DOHH2 (cell line): Measurements from ENCODE around the gene FABP7.

ENCODE experiments used
- H3F3A ChIP-seq: fragments of 200-600 bp; sonication (generic), shearing (Covaris generic); 2 replicates; pipeline ENCODE4 v1.6.0; 2016; ENCODE audit warnings: antibody characterized with exemption, mild to moderate bottlenecking; ENCODE audit not compliant: control insufficient read depth, insufficient read depth
- H3K27ac ChIP-seq: fragments of 200-600 bp; sonication (generic); 2 replicates; pipeline ENCODE4 v1.5.1; 2014; ENCODE audit warnings: low read depth, mild to moderate bottlenecking, low read length, moderate library complexity
- H3K27me3 ChIP-seq: fragments of 200-600 bp; sonication (generic); 2 replicates; pipeline ENCODE4 v1.6.1; 2014; ENCODE audit warnings: mild to moderate bottlenecking, low read length, mixed read lengths; ENCODE audit not compliant: control insufficient read depth
- H3K36me3 ChIP-seq: fragments of 200-600 bp; sonication (generic); 2 replicates; pipeline ENCODE4 v1.6.1; 2014; ENCODE audit warnings: mild to moderate bottlenecking, low read length, moderate library complexity, mixed read lengths; ENCODE audit not compliant: control insufficient read depth
- H3K4me1 ChIP-seq: fragments of 200-600 bp; sonication (generic); 2 replicates; pipeline ENCODE4 v1.6.1; 2014; ENCODE audit warnings: mild to moderate bottlenecking, low read length, mixed read lengths; ENCODE audit not compliant: control insufficient read depth
- H3K4me2 ChIP-seq: fragments of 200-600 bp; sonication (generic); 2 replicates; pipeline ENCODE4 v1.6.0; 2014; ENCODE audit warnings: mild to moderate bottlenecking, low read length, moderate library complexity
- H3K4me3 ChIP-seq: fragments of 200-600 bp; sonication (generic); 2 replicates; pipeline ENCODE4 v1.5.1; 2014; ENCODE audit warnings: mild to moderate bottlenecking, low read length, mixed read lengths
- H3K79me2 ChIP-seq: fragments of 200-600 bp; sonication (generic); 2 replicates; pipeline ENCODE4 v1.6.1; 2014; ENCODE audit warnings: mild to moderate bottlenecking, low read length, mixed read lengths; ENCODE audit not compliant: control insufficient read depth
- H3K9me2 ChIP-seq: fragments of 200-600 bp; sonication (generic); replicated peaks from 2 replicates; pipeline ENCODE4 v1.6.1; 2014; ENCODE audit warnings: mild to moderate bottlenecking, low read length, mixed read lengths; ENCODE audit not compliant: control insufficient read depth
- H3K9me3 ChIP-seq: fragments of 200-600 bp; sonication (generic); 2 replicates; pipeline ENCODE4 v1.6.1; 2014; ENCODE audit warnings: antibody characterized with exemption, low read length, mixed read lengths; ENCODE audit not compliant: control insufficient read depth, insufficient read depth
- H4K20me1 ChIP-seq: fragments of 200-600 bp; sonication (generic); 2 replicates; pipeline ENCODE4 v1.6.0; 2014; ENCODE audit warnings: low read depth, mild to moderate bottlenecking, antibody characterized with exemption, low read length, moderate library complexity; ENCODE audit not compliant: control insufficient read depth, insufficient read depth
- EZH2phosphoT487 ChIP-seq: fragments of 200-600 bp; sonication (generic); IDR thresholded peaks from 2 replicates; pipeline ENCODE4 v1.6.1; 2017; ENCODE audit warnings: borderline replicate concordance, mild to moderate bottlenecking, antibody characterized with exemption, low read length, moderate library complexity, mixed read lengths
- TF ChIP-seq, protein P1 (sequence below): fragments of 200-600 bp; sonication (generic); IDR thresholded peaks from one replicate; pipeline ENCODE4 v1.5.1; 2014; ENCODE audit warnings: antibody characterized with exemption, mild to moderate bottlenecking, low read depth, low read length; ENCODE audit not compliant: poor library complexity, severe bottlenecking

FABP7 gene

DNA sequence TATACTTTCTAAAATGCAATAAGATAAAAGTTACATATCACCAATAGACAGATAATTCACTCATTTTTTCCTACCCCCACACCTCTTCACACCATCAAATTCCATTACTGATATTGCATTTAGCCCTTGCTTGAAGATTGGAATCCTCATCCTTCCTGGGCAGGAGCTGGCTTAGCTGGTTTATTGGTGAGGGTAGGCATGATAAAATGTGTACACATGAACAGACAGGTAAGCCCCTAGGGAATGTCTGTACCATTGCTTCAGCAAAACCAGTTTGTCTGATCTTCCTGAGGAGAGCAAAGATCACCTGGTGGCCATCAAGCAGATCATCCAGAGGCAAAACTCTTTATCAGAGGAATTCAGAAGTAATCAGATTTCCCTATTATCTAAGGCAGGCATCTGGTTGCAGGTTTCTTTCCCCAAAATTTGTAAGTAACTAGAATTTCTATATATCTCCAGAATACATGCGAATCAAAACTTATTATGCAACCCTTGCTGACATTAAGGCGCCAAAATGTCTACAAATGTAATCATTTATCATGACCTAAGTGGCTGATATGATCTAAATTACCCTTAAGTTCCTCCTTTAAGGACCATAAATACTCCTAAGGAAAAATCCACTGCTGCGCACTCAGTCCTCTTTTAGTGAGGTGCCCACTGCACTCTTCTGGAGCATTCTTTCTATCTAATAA lies 6.6 kb upstream of the FABP7 start:
- TF ChIP-seq, protein P1, sequence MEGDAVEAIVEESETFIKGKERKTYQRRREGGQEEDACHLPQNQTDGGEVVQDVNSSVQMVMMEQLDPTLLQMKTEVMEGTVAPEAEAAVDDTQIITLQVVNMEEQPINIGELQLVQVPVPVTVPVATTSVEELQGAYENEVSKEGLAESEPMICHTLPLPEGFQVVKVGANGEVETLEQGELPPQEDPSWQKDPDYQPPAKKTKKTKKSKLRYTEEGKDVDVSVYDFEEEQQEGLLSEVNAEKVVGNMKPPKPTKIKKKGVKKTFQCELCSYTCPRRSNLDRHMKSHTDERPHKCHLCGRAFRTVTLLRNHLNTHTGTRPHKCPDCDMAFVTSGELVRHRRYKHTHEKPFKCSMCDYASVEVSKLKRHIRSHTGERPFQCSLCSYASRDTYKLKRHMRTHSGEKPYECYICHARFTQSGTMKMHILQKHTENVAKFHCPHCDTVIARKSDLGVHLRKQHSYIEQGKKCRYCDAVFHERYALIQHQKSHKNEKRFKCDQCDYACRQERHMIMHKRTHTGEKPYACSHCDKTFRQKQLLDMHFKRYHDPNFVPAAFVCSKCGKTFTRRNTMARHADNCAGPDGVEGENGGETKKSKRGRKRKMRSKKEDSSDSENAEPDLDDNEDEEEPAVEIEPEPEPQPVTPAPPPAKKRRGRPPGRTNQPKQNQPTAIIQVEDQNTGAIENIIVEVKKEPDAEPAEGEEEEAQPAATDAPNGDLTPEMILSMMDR, result no peak
- TF ChIP-seq EZH2phosphoT487, result no peak
- no peak overlapping the region for H3K4me2 ChIP-seq
- H3K27ac ChIP-seq, result no peak overlapping the region

DNA sequence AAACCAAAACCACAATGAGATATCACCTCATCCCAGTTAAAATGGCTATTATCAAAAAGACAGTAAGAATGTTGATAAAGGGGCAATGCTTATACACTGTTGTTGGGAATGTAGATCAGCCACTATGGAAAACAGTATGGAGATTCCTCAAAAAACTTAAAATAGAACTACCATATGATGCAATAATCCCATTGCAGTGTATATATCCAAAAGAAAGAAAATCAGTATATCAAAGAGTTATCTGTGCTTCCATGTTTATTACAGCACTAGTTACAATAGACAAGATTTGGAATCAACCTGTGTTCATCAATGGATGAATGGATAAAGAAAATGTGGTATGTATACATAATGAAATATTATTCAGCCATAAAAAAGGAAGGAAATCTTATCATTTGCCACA lies 3.5 kb upstream of the FABP7 start:
- no peak overlapping the region for H3K4me2 ChIP-seq
- no peaks in the 10 kb centered on the region for H3K9me2 ChIP-seq
- TF ChIP-seq, protein P1, result no peak
- no peak for TF ChIP-seq EZH2phosphoT487
- no peaks in the 10 kb centered on the region for H3F3A ChIP-seq
- H3K36me3 ChIP-seq, result no peaks in the 10 kb centered on the region
- H3K27me3 ChIP-seq, result peaks cover 6% of the 10 kb centered on the region
- H4K20me1 ChIP-seq, result no peaks in the 10 kb centered on the region
- H3K4me3 ChIP-seq, result no peak overlapping the region
- H3K27ac ChIP-seq, result no peak overlapping the region
- no peaks in the 10 kb centered on the region for H3K4me1 ChIP-seq
- H3K9me3 ChIP-seq, result no peaks in the 10 kb centered on the region
- no peaks in the 10 kb centered on the region for H3K79me2 ChIP-seq

More for the DNA sequence above, 6.6 kb upstream of the FABP7 start:
- H3K9me2 ChIP-seq, result no peaks in the 10 kb centered on the region
- H3K4me3 ChIP-seq, result no peak overlapping the region
- H3K4me1 ChIP-seq, result no peaks in the 10 kb centered on the region
- no peaks in the 10 kb centered on the region for H4K20me1 ChIP-seq
- no peaks in the 10 kb centered on the region for H3K27me3 ChIP-seq
- H3K9me3 ChIP-seq, result no peaks in the 10 kb centered on the region
- no peaks in the 10 kb centered on the region for H3K36me3 ChIP-seq
- H3F3A ChIP-seq, result no peaks in the 10 kb centered on the region
- H3K79me2 ChIP-seq, result no peaks in the 10 kb centered on the region

DNA sequence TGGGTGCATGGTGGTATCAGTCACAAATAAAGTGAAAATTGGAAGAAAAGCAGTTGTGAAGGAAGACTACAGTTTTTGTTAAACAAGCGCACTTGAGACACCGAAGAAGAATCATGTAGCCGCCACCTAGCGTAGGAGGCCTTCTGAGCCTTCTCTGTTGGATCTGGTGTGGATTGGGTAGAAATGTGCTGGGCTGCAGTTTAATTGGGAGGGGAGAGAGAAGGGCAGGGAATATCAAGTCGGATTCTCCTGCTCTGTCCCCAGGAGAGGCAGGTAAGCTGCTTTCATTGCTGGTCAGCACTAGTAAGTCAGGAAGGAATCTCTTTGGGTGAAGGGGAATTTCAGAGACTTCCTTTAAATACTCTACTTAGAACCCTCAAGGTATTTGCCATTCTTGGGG lies 1.2 kb upstream of the FABP7 start:
- Histone ChIP-seq H3K9me3 (no peaks in the 10 kb centered on the region), H3K36me3 (no peaks in the 10 kb centered on the region), H3K4me1 (no peaks in the 10 kb centered on the region), H3F3A (no peaks in the 10 kb centered on the region), H3K27ac (no peak overlapping the region), H4K20me1 (no peaks in the 10 kb centered on the region), H3K9me2 (no peaks in the 10 kb centered on the region), H3K79me2 (no peaks in the 10 kb centered on the region), H3K4me2 (no peak overlapping the region), H3K27me3 (peaks cover 6% of the 10 kb centered on the region), H3K4me3 (no peak overlapping the region)
- TF ChIP-seq, protein P1, result no peak
